Smooth muscle cell (in vitro differentiated cells): ENCODE measurements around the gene AGPAT1. TPM values are rescaled to one million over a fixed set of nuclear protein-coding genes. Genes with fewer than 3 reads are reported as not detected.
"Not testable (repeated sequence)": the region's sequence is repeated elsewhere in the genome, so short reads cannot be mapped to it uniquely, and the experiment has no call there.

Experiments
- DNase-seq: peaks from one replicate; lab custom pipeline; 2025; ENCODE audit not compliant: unreplicated experiment; lab: John Stamatoyannopoulos, UW
- H2AFZ ChIP-seq: fragments of 200-600 bp; sonication (generic); 2 replicates; pipeline ENCODE4 v1.6.0; 2016; ENCODE audit warnings: antibody characterized with exemption, low read depth, mild to moderate bottlenecking
- H3F3A ChIP-seq: fragments of 200-600 bp; sonication (generic); 2 replicates; pipeline ENCODE4 v1.6.0; 2017; ENCODE audit warnings: antibody characterized with exemption, low read depth
- H3K27ac ChIP-seq: fragments of 200-600 bp; sonication (generic); 2 replicates; pipeline ENCODE4 v1.5.1; 2016; ENCODE audit warnings: low read depth, mild to moderate bottlenecking
- H3K27me3 ChIP-seq: fragments of 200-600 bp; sonication (generic); 2 replicates; pipeline ENCODE4 v1.6.1; 2016; ENCODE audit warnings: low read depth, mild to moderate bottlenecking
- H3K36me3 ChIP-seq: fragments of 200-600 bp; sonication (generic); 2 replicates; pipeline ENCODE4 v1.5.1; 2016; ENCODE audit warnings: low read depth
- H3K4me1 ChIP-seq: fragments of 200-600 bp; sonication (generic); 2 replicates; pipeline ENCODE4 v1.5.1; 2016; ENCODE audit warnings: low read depth
- H3K4me2 ChIP-seq: fragments of 200-600 bp; sonication (generic); 2 replicates; pipeline ENCODE4 v1.6.0; 2016; ENCODE audit warnings: mild to moderate bottlenecking
- H3K4me3 ChIP-seq: fragments of 200-600 bp; sonication (generic); 2 replicates; pipeline ENCODE4 v1.5.1; 2016; ENCODE audit warnings: mild to moderate bottlenecking
- H3K79me2 ChIP-seq: fragments of 200-600 bp; sonication (generic); 2 replicates; pipeline ENCODE4 v1.6.0; 2016; ENCODE audit warnings: low read depth, mild to moderate bottlenecking
- H3K9ac ChIP-seq: fragments of 200-600 bp; sonication (generic); 2 replicates; pipeline ENCODE4 v1.6.0; 2016; ENCODE audit warnings: low read depth
- H3K9me3 ChIP-seq: fragments of 200-600 bp; sonication (generic); replicated peaks from 2 replicates; pipeline ENCODE4 v1.5.1; 2016; ENCODE audit warnings: low read depth
- H4K20me1 ChIP-seq: fragments of 200-600 bp; sonication (generic); 2 replicates; pipeline ENCODE4 v1.6.0; 2016; ENCODE audit warnings: low read depth
- WGBS: methylation state at CpG from one replicate; pipeline ENCODE4 v1.1.7; 2016; ENCODE audit warnings: low lambda C conversion rate; 5-methylcytosine and 5-hydroxymethylcytosine counted together
- polyA plus RNA-seq: library from polyadenylated mRNA; unstranded; fragments of >200 nt; fragmentation: Nextera tagmentation; extraction: Ambion mirVana; gene quantifications from 2 replicates; pipeline ENCODE4 v1.2.1, GENCODE V29; 2016
- total RNA-seq: library from RNA; depleted of rRNA; stranded (reverse); fragments of >200 nt; gene quantifications from 2 replicates; pipeline ENCODE4 v1.2.3, GENCODE V29; 2014
- TF ChIP-seq, protein P1 (sequence below): fragments of 200-600 bp; sonication (generic); IDR thresholded peaks from 2 replicates; pipeline ENCODE4 v1.5.1; 2017; ENCODE audit warnings: borderline replicate concordance, mild to moderate bottlenecking, antibody characterized with exemption; ENCODE audit not compliant: insufficient read depth, poor library complexity, severe bottlenecking

Gene AGPAT1
- total and polyA plus RNA-seq, 2 experiments from 2014 or later, result 52.4 to 71.1 TPM

DNA sequence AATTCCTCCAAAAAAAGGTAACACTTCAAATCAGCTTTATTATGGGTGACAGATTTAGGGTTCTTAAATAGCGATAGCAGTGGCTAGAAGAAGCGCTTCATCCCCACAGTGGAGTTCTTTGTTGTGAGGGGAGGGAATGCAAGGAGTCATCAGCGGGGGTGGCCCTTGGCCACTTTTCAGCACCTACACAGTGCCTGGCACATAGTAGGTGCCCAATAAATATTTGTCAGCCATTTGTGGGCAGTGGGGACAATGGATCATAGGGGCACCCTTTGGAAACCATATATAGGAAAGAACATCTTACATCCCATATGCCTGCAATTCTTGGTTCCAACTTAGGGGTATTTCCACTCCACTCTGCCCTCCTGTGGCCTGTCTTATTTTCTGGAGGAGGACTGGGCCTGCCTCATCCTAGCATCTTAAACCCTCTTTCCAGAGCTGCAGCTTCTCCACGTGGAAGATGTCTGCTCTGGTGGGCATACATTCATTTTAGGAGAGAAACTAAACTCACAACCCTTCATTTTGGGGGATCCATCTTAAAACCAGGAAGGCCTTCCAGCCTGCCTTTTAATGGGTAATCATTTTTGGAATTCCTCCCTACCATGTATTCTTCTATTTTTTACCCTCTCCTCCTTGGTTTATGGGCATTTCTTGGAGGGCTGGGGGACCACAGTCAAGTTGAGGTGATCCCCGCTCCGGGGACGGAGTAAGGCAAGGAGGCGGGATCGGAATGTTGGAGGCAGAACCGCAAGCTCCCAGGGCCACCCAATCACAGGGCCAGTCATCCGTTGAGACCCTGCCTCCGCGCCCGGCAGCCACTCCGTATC is 19.2 kb upstream of the AGPAT1 start:
- peak overlapping the region; percentile 75 for H3K9ac ChIP-seq
- peak overlapping the region; percentile 91 for H3K27ac ChIP-seq
- H3K4me3 ChIP-seq, result peak overlapping the region; percentile 51
- H3K27me3 ChIP-seq, result no peaks in the 10 kb centered on the region
- WGBS, result 18% methylated on average over 15 of the region's 15 CpGs
- H4K20me1 ChIP-seq, result no peaks in the 10 kb centered on the region
- H3K79me2 ChIP-seq, result no peaks in the 10 kb centered on the region
- no peaks in the 10 kb centered on the region for H3K36me3 ChIP-seq
- peak overlapping the region; percentile 84 for H3K4me2 ChIP-seq
- H3K9me3 ChIP-seq, result no peaks in the 10 kb centered on the region
- TF ChIP-seq, protein P1, sequence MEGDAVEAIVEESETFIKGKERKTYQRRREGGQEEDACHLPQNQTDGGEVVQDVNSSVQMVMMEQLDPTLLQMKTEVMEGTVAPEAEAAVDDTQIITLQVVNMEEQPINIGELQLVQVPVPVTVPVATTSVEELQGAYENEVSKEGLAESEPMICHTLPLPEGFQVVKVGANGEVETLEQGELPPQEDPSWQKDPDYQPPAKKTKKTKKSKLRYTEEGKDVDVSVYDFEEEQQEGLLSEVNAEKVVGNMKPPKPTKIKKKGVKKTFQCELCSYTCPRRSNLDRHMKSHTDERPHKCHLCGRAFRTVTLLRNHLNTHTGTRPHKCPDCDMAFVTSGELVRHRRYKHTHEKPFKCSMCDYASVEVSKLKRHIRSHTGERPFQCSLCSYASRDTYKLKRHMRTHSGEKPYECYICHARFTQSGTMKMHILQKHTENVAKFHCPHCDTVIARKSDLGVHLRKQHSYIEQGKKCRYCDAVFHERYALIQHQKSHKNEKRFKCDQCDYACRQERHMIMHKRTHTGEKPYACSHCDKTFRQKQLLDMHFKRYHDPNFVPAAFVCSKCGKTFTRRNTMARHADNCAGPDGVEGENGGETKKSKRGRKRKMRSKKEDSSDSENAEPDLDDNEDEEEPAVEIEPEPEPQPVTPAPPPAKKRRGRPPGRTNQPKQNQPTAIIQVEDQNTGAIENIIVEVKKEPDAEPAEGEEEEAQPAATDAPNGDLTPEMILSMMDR, result peak; percentile 44
- H3F3A ChIP-seq, result peaks cover 23% of the 10 kb centered on the region
- DNase-seq, result no peak
- no peak overlapping the region for H2AFZ ChIP-seq
- H3K4me1 ChIP-seq, result peaks cover 32% of the 10 kb centered on the region

DNA sequence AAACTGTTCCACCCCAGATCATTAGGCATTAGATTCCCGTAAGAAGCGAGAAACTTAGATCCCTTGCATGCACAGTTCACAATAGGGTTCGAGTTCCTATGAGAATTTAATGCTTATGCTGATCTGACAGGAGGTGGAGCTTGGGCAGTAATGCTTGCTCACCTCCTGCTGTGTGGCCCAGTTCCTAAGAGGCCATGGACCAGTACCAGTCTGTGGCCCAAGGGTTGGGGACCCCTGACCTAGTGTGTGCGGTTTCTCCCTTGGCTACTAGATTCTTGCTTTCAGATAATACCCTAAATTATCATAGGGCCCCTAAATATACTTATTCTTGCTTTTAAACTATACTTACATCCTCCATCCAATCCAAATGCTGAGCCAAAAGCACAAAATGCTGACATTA is 18.5 kb upstream of the AGPAT1 start:
- no peaks in the 10 kb centered on the region for H3K27me3 ChIP-seq
- H2AFZ ChIP-seq, result no peak overlapping the region
- H3K4me1 ChIP-seq, result peaks cover 32% of the 10 kb centered on the region
- 98% methylated on average over 4 of the region's 4 CpGs for WGBS
- no peak overlapping the region for H3K4me3 ChIP-seq
- peaks cover 4% of the 10 kb centered on the region for H3K79me2 ChIP-seq
- no peak overlapping the region for H3K9ac ChIP-seq
- TF ChIP-seq, protein P1, result no peak
- H3K27ac ChIP-seq, result peak overlapping the region; percentile 91
- peak overlapping the region; percentile 84 for H3K4me2 ChIP-seq
- no peak for DNase-seq
- H3F3A ChIP-seq, result peaks cover 23% of the 10 kb centered on the region
- no peaks in the 10 kb centered on the region for H4K20me1 ChIP-seq
- no peaks in the 10 kb centered on the region for H3K9me3 ChIP-seq
- no peaks in the 10 kb centered on the region for H3K36me3 ChIP-seq

DNA sequence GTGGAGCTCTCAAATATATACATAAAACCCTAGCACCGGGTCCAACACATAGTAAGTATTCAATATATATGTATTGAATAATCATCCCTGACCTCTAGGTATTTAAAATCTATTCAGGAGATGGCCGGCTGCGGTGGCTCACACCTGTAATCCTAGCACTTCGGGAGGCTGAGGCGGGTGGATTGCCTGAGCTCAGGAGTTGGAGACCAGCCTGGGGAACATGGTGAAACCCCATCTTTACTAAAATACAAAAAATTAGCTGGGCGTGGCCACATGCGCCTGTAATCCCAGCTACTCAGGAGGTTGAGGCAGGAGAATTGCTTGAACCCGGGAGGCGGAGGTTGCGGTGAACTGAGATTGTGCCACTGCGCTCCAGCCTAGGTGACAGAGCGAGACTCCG is 17.2 kb upstream of the AGPAT1 start:
- H3K27ac ChIP-seq, result peak overlapping the region; percentile 52

DNA sequence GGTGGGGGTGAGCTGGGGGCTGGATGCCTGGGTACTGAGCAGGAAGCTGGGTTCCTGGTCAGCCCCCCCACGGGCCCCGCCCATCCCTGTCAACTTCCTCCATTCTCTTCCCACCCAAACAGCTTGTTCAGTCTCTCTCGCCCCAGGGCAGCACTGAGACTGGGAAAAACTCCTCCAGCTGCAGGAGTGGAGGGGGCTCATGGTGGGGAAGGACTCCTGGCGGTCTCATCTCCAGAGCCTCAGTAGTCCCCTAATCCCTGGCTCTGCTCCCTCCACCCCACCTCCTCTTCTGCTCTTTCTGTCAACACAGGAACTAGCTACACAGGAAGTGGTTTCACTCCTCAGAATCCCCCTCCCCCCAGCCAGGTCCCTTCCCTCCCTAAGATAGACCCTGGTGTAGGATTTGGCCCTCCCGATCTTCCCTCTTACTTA is 16.7 kb upstream of the AGPAT1 start, which contains the start of gene GPSM3:
TSS of gene GPSM3 (minus strand) at position 36 of the 432 bp plus-strand sequence. CDS start 130 bp downstream, outside the sequence.
- Histone ChIP-seq H3K9me3 (no peaks in the 10 kb centered on the region), H3K4me3 (peak within 1 kb of the TSS; percentile 3), H3F3A (peaks cover 27% of the 10 kb centered on the region), H3K79me2 (peaks cover 17% of the 10 kb centered on the region), H4K20me1 (no peaks in the 10 kb centered on the region), H3K36me3 (no peaks in the 10 kb centered on the region), H3K4me1 (peaks cover 43% of the 10 kb centered on the region), H3K27ac (peak within 1 kb of the TSS; percentile 96), H2AFZ (peak within 1 kb of the TSS; percentile 4), H3K27me3 (no peaks in the 10 kb centered on the region), H3K9ac (peak within 1 kb of the TSS; percentile 50), H3K4me2 (peak within 1 kb of the TSS; percentile 77)
- DNase-seq, result no peak
- TF ChIP-seq, protein P1, result no peak
- 21% methylated on average over 3 of the region's 5 CpGs for WGBS

More for the DNA sequence above, 17.2 kb upstream of the AGPAT1 start:
- H3K36me3 ChIP-seq, DNase-seq, H3K27me3 ChIP-seq, H4K20me1 ChIP-seq, H3K9me3 ChIP-seq: not testable (repeated sequence)
- H2AFZ ChIP-seq, result peak overlapping the region; percentile 4
- WGBS, result 90% methylated on average over 13 of the region's 13 CpGs
- H3K4me2 ChIP-seq, result peak overlapping the region; percentile 77
- H3K79me2 ChIP-seq, result peaks cover 17% of the 10 kb centered on the region
- H3F3A ChIP-seq, result peaks cover 23% of the 10 kb centered on the region
- H3K9ac ChIP-seq, result peak overlapping the region; percentile 50
- peak overlapping the region; percentile 3 for H3K4me3 ChIP-seq
- H3K4me1 ChIP-seq, result peaks cover 42% of the 10 kb centered on the region
